SJSA1 (cell line): ENCODE measurements around the gene PPIP5K2. TPM values are rescaled to one million over a fixed set of nuclear protein-coding genes. Genes with fewer than 3 reads are reported as not detected.

Experiments
- DNase-seq, 2 experiments: peaks; one replicate each; pipeline ENCODE4 v3.0.0-alpha.2; 2015 to 2020; ENCODE audit warnings: low spot score in 2 of 2, low read depth in 1 of 2
- H3K27ac ChIP-seq: fragments of 250-450 bp; sonication (Bioruptor Pico); 2 replicates; pipeline ENCODE4 v1.5.1; 2020; ENCODE audit warnings: mild to moderate bottlenecking, moderate library complexity
- H3K27me3 ChIP-seq: fragments of 250-450 bp; sonication (Bioruptor Pico); replicated peaks from 2 replicates; pipeline ENCODE4 v1.5.1; 2020; ENCODE audit warnings: mild to moderate bottlenecking, moderate library complexity
- H3K36me3 ChIP-seq: fragments of 250-450 bp; sonication (Bioruptor Pico); 2 replicates; pipeline ENCODE4 v1.5.1; 2020; ENCODE audit warnings: mild to moderate bottlenecking
- H3K4me1 ChIP-seq: fragments of 250-450 bp; sonication (Bioruptor Pico); replicated peaks from 2 replicates; pipeline ENCODE4 v1.6.1; 2021; ENCODE audit warnings: mild to moderate bottlenecking
- H3K4me3 ChIP-seq: fragments of 250-450 bp; sonication (Bioruptor Pico); 2 replicates; pipeline ENCODE4 v1.5.1; 2020; ENCODE audit warnings: mild to moderate bottlenecking
- H3K9me3 ChIP-seq: fragments of 250-450 bp; sonication (Bioruptor Pico); replicated peaks from 2 replicates; pipeline ENCODE4 v1.5.1; 2020; ENCODE audit warnings: mild to moderate bottlenecking
- total RNA-seq: library from RNA; depleted of rRNA; stranded (reverse); fragments of >200 nt; shearing (Covaris generic); gene quantifications from 2 replicates; pipeline ENCODE4 v1.2.3, GENCODE V29; 2014; rRNA removed

The PPIP5K2 gene
- total RNA-seq, 1 experiment from 2014 or later, result 118 TPM

GRCh38 chr5:103255691-103256090 lies 135.6 kb downstream of the PPIP5K2 start:
- peaks cover 6% of the 10 kb centered on the region for H3K27me3 ChIP-seq
- H3K9me3 ChIP-seq, result no peaks in the 10 kb centered on the region
- no peak overlapping the region for H3K27ac ChIP-seq
- H3K36me3 ChIP-seq, result peaks cover 5% of the 10 kb centered on the region; the same call in 1 of the 2 replicates
- no peak for DNase-seq
- peaks cover 7% of the 10 kb centered on the region for H3K4me1 ChIP-seq
- no peak overlapping the region for H3K4me3 ChIP-seq

- H3K27me3 ChIP-seq, result peaks cover 8% of the 10 kb centered on the region
- peaks cover 7% of the 10 kb centered on the region for H3K4me1 ChIP-seq
- H3K27ac ChIP-seq, result no peak overlapping the region
- DNase-seq, result no peak
- no peaks in the 10 kb centered on the region for H3K9me3 ChIP-seq
- peaks cover 5% of the 10 kb centered on the region; the same call in 1 of the 2 replicates for H3K36me3 ChIP-seq
- no peak overlapping the region for H3K4me3 ChIP-seq
Measured at GRCh38 chr5:103256178-103256577, 136.1 kb downstream of the PPIP5K2 start.

DNA sequence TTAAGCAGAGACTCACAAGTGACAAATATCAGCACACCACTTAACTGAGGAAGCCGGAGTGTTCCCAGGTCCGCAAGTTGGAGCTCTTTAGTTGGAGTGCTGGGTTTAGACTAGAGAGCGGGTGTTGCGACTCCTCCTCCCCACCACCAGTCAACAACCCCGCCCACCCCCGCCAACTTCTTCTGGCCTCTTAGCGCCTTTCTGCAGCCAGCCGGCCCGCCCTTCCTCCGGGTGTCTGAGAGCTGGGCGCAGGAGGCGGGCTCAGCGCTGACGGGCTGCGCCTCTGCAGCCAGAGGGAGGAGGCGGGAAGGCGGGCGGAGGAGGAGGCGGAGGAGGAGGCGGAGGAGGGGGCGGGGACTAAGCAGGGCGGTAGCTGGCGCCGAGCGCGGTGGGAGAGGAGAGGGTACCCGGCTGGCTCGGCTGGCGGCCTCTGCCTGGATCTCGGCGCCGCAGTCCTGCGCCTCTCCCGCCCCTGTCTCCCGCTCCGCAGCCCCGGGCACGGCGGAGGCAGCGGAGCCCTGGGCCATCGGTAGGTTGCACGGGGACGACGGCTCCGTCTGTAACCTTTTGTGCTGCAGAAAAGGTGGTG lies 138.4 kb downstream of the PPIP5K2 start, which contains the start of gene MACIR:
Gene MACIR (plus strand): TSS at position 396 of the 589 bp plus-strand sequence. CDS start 17,157 bp downstream, outside the sequence.
- peaks cover 5% of the 10 kb centered on the region; the same call in 1 of the 2 replicates for H3K36me3 ChIP-seq
- peak; percentile 95 to 99 for DNase-seq
- peaks cover 8% of the 10 kb centered on the region for H3K27me3 ChIP-seq
- H3K27ac ChIP-seq, result no peak within 1 kb of the TSS
- H3K4me1 ChIP-seq, result peaks cover 7% of the 10 kb centered on the region
- no peaks in the 10 kb centered on the region for H3K9me3 ChIP-seq
- H3K4me3 ChIP-seq, result peak within 1 kb of the TSS; percentile 62

DNA sequence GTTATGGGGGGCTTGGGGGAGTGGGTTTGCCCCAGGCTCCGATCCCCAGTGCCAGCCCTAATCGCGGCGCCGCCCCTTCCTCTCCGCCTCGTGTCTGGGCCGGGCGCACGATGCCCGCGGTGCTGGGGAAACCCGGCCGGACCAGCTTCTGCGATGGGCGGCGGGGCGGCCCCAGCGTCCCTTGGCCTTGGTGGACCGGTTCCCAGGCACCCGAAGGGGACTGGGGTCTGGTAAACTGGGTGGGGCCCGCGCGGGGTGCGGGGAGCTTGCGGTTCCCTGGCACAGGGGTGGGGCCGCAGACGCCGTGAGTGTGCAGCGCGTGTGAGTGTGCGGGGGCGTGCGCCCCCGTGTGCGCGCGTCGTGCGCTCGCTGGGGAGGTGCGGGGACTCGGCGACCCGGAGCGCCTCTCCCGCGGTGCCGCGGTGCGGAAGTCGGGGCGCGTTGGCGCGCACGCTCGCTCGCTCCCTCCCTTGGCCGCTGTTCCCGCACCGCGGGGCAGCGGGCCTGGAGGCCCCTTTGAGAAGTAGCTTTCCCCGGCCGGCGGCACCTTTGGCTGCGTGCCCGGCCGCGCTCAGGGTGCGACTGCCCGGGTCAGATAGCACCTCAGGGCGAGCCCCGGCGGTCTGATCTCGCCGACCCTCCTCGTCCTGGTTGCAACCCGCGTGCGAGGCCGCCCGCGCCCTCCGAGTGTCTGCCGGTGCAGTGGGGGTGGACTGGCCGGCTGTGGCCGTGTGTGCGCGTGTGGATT lies 139.0 kb downstream of the PPIP5K2 start:
- no peaks in the 10 kb centered on the region for H3K9me3 ChIP-seq
- H3K4me3 ChIP-seq, result peak overlapping the region; percentile 62
- H3K27me3 ChIP-seq, result peaks cover 8% of the 10 kb centered on the region
- peaks cover 5% of the 10 kb centered on the region; the same call in 1 of the 2 replicates for H3K36me3 ChIP-seq
- H3K27ac ChIP-seq, result no peak overlapping the region
- DNase-seq, result peak; percentile 58 to 69
- H3K4me1 ChIP-seq, result peaks cover 7% of the 10 kb centered on the region

GRCh38 chr5:103259705-103260355 lies 139.7 kb downstream of the PPIP5K2 start:
- no peak for DNase-seq
- H3K27ac ChIP-seq, result no peak overlapping the region
- no peaks in the 10 kb centered on the region for H3K9me3 ChIP-seq
- H3K4me3 ChIP-seq, result peak overlapping the region; percentile 62
- peaks cover 8% of the 10 kb centered on the region for H3K27me3 ChIP-seq
- H3K4me1 ChIP-seq, result peaks cover 7% of the 10 kb centered on the region
- H3K36me3 ChIP-seq, result peaks cover 5% of the 10 kb centered on the region; the same call in 1 of the 2 replicates

- H3K36me3 ChIP-seq, result peaks cover 5% of the 10 kb centered on the region; the same call in 1 of the 2 replicates
- H3K9me3 ChIP-seq, result no peaks in the 10 kb centered on the region
- H3K4me3 ChIP-seq, result no peak overlapping the region
- no peak for DNase-seq
- H3K4me1 ChIP-seq, result peaks cover 7% of the 10 kb centered on the region
- no peak overlapping the region for H3K27ac ChIP-seq
- H3K27me3 ChIP-seq, result peaks cover 8% of the 10 kb centered on the region
Measured at GRCh38 chr5:103260951-103261350, 140.8 kb downstream of the PPIP5K2 start.

Other genes starting within 250 kb of the PPIP5K2 start
- 6.6 and 12.4 TPM in 2 replicates for gene GIN1, start 163 bp upstream of the PPIP5K2 start, total RNA-seq
- 6.9 and 11.5 TPM in 2 replicates for gene MACIR, start 138.5 kb downstream of the PPIP5K2 start, total RNA-seq